Right kidney (tissue), 1 donor: ENCODE results near the gene ACADVL.

Experiments used
- DNase-seq: peaks from one replicate; pipeline ENCODE4 v3.0.0-alpha.2; 2016

Gene ACADVL

GRCh38 chr17:7250695-7251627 is 31.2 kb downstream of the ACADVL start:
- peak; percentile 51 for DNase-seq

GRCh38 chr17:7251661-7252175 is 32.0 kb downstream of the ACADVL start, which contains the start of gene CTDNEP1:
TSS of gene CTDNEP1 (minus strand) at chr17:7251734. CDS start at chr17:7251296, 438 bp downstream.
- DNase-seq, result peak; percentile 100

DNA sequence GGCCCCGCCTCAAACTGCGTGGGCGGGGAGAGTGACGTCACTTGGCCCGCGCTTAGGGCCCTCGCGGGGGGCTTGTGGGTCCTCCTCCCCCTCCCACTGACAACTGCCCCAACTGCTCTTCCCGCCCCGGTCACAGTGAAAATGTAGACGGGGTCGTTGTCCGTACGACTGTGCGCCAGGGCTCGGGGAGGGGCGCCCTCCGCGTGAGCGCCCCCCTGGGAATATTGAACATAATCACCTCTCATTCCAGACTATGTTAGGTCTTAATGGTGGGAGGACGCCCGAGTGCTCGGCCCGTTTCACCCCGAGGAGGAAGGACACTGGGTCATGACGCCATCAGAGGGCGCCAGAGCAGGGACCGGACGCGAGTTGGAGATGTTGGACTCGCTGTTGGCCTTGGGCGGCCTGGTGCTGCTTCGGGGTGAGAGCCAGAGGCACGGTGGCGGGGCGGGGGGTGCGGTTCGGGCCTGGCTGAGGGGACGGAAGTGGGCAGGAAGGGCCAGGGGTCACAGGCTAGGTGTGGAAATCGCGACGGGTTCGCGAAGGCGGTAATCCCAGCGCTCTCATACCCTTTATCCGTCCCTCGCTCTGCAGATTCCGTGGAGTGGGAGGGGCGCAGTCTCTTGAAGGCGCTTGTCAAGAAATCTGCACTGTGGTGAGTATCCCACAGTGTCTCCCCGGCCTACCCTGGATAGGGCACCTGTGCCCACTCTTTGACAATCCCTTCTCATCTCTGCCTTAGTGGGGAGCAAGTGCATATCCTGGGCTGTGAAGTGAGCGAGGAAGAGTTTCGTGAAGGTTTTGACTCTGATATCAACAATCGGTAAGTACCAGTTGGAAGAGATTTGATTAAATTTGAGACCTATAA is 32.7 kb downstream of the ACADVL start, which contains the start of gene ELP5:
Gene ELP5, plus strand, starts transcription at position 40 of the 868 bp plus-strand sequence. Its CDS starts 336 bp downstream, at position 376.
- no peak for DNase-seq

DNA sequence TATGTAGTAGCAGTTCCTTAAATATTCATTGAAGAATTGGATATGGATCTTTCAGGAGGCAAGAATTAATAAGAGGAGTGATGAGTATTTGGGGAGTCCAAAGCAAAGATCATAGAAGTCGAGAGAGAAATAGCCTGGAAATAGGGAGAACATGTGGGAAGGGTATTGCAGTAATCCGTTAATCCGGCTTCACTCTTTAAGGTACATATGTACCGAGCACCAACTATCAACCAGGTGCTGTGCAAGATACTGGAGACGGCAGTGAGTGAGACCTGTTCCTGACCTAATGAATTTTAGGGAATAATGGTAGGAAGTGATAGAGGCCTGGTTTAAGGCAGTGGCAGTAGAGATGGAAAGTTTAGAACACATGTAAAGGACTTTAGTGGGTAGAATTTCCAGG is 33.3 kb downstream of the ACADVL start:
- DNase-seq, result no peak

- no peak for DNase-seq
Observed at GRCh38 chr17:7254511-7254910, 34.8 kb downstream of the ACADVL start.

- DNase-seq, result no peak
Observed at GRCh38 chr17:7256766-7257456, 37.2 kb downstream of the ACADVL start.

DNA sequence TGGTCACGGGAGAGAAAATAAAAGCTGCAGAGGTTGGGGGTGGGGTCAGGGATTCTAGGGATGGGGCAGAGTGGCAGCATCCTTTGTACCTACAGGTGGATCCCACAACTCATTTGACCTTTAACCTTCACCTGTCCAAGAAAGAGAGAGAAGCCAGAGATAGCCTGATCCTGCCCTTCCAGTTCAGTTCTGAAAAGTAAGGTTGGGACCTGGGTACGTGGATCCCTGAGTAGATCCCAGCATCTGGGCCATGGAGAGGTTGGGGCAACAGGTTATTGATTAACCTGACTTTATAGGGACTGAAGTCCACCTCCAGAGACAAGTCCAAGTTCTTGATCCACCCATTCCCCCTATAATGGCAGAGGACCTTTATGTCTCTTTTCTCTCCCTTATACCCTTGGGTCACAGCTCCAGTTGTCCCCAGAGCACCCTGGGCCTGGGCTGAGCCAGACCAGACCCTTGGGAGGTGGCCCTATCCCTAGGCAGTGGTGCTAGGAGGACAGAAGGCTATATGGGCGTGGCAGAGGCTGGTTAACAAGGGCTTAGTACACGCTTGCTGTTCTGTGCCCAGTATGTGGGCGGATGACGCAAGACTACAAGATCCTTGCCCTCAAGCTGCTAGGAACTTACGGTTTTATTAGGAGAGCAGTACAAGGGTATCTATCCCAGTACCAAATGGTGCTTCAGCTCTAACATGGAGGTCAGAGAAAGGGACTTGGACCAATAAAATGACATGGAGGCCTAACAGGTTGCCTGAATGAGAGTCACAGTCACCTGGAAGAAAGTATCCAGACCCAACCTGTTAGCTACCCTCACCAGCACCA is 39.2 kb downstream of the ACADVL start:
- DNase-seq, result no peak

GRCh38 chr17:7259555-7259889 is 39.8 kb downstream of the ACADVL start:
- no peak for DNase-seq

- no peak for DNase-seq
Observed at GRCh38 chr17:7260151-7260550, 40.4 kb downstream of the ACADVL start.

GRCh38 chr17:7260651-7261378 is 41.1 kb downstream of the ACADVL start:
- DNase-seq, result no peak

DNA sequence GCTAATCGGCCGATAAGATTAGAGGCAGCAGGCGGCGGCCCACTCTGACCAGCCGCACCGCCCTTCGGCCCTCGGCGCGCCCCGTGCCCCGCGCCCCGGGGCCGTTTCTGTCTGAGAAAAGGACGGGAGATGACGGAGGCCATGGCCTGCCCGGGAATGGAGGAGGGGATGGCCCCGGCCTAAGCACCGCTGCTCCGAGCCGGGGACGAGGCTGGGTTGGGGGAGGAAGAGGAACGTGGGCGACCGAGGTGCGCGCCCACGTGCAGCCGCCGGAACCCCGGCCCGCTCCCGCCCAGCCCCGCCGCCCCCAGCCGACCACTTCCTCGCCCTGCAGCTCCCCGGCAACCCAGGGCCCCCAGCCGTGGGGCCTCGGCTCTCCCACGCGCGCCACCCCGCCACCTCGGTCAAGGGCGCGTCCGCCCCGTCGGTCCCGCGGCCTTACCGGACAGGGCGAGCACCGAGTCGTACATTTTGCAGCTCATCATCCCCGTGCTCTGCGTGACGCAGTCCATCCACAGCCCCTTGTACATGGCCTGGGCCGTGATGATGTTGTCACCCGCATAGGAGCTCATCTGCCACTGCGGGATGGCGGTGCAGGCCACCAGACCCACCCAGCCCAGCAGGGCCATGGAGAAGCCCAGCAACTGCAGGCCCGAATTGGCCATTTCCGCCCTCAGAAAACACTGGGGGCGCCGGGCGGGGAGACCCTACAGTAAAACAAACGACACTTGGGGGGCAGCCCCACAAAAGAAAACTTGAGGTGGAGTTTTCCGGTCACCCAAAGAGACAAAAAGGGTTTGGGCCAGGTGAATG is 41.8 kb downstream of the ACADVL start:
- peak; percentile 76 for DNase-seq

GRCh38 chr17:7262192-7262934 is 42.6 kb downstream of the ACADVL start, which contains the start of gene CLDN7:
TSS of gene CLDN7 (minus strand) at chr17:7262478. CDS start at chr17:7262043, 435 bp downstream.
- peak; percentile 72 for DNase-seq

GRCh38 chr17:7262935-7263800 is 43.4 kb downstream of the ACADVL start:
- DNase-seq, result peak; percentile 68

GRCh38 chr17:7263801-7264078 is 44.0 kb downstream of the ACADVL start:
- DNase-seq, result no peak

DNA sequence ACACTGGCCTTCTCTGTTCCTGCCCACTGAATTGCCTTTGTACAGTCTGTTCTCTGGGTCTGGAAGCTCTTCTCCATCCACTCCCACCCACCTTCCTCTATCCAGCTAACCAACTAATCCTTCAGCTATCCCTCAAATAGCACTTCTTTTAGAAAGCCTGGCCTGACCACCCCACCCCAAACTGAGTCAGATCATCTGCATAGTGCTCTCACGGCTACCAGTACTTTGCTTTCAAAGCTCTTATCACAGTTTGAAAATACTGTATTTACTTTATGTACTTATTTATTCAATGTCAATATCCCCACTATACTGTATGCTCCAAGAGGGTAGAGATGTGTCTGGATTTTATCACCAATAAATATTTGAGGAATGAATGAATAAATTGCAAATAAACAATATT is 47.0 kb downstream of the ACADVL start:
- no peak for DNase-seq
